Right lobe of liver (tissue), 6 donors: ENCODE data around the gene PTBP2. TPM values are rescaled to one million over a fixed set of nuclear protein-coding genes. Genes with fewer than 3 reads are reported as not detected.

Source experiments
- ATAC-seq, 4 donors: fragments of 200-7000 bp; cut with Tn5 transposase; one replicate each; pipeline ENCODE4 v1.9.1; 2020; ENCODE audit warnings: mild to moderate bottlenecking in 4 of 4, moderate library complexity in 4 of 4
- DNase-seq, 3 donors: peaks; one replicate each; pipeline ENCODE4 v3.0.0-alpha.2; 2020
- H3K27ac ChIP-seq, 3 donors: fragments of 200-600 bp; one replicate each; pipeline ENCODE4 v1.8.0; 2022
- H3K27me3 ChIP-seq, 2 donors: fragments of 200-600 bp; one replicate each; pipeline ENCODE4 v1.8.0; 2022
- H3K36me3 ChIP-seq, 4 donors: fragments of 200-600 bp; sonication (generic) in 1 of 4; one replicate each; pipeline versions ENCODE4 v1.5.1 to v1.8.0; 2017 to 2022; ENCODE audit warnings: control low read depth in 1 of 4
- H3K4me1 ChIP-seq, 4 donors: fragments of 200-600 bp; sonication (generic) in 1 of 4; one replicate each; pipeline versions ENCODE4 v1.5.1 to v1.8.0; 2017 to 2022; ENCODE audit warnings: control low read depth in 1 of 4
- H3K4me3 ChIP-seq, 3 donors: fragments of 200-600 bp; one replicate each; pipeline ENCODE4 v1.8.0; 2022
- H3K9me3 ChIP-seq, 4 donors: fragments of 200-600 bp; sonication (generic) in 1 of 4; one replicate each; pipeline versions ENCODE4 v1.5.1 to v1.8.0; 2017 to 2022; ENCODE audit warnings: control low read depth in 1 of 4
- POLR2A ChIP-seq: fragments of 450-650 bp; IDR thresholded peaks from one replicate; pipeline ENCODE4 v1.6.1; 2017; ENCODE audit warnings: antibody characterized with exemption, mild to moderate bottlenecking
- WGBS: methylation state at CpG from one replicate; pipeline ENCODE4 v1.1.6; 2018; ENCODE audit warnings: low coverage, low lambda C conversion rate; ENCODE audit not compliant: insufficient coverage; ENCODE audit errors: missing lambda C conversion rate; 5-methylcytosine and 5-hydroxymethylcytosine counted together
- intact Hi-C, 2 donors: fragments of 100-400 bp; cut with DNase I; formaldehyde crosslinking; loops; one replicate each; pipeline versions ENCODE4 v1.11.2 to v1.14.1; 2022
- long read RNA-seq: library from polyadenylated mRNA; unstranded; transcript quantifications from one replicate; pipeline ENCODE4 v2.0.0, GENCODE V29; 2019
- total RNA-seq, 6 experiments: library from RNA; depleted of rRNA in 2 of 6; stranded (reverse); fragments of >200 nt in 2 of 6; fragmentation: NEBNext Ultra II Directional in 3 of 6; extraction: Animal tissue kit (Norgen Biotek cat#: 25700) in 3 of 6; gene quantifications; one replicate each; pipeline versions ENCODE4 v1.1.0 to v1.2.4, GENCODE V29; 2016 to 2023
- TF ChIP-seq, protein P1 (sequence below), 4 donors: fragments of 200-600 bp in 3 of 4; fragments of 450-650 bp in 1 of 4; IDR thresholded peaks; one replicate each; pipeline versions ENCODE4 v1.5.1 to v1.8.0; 2016 to 2022; ENCODE audit warnings: antibody characterized with exemption in 4 of 4, mild to moderate bottlenecking in 2 of 4
- donor health status: DM: no; HTN: yes; CAD: no.
- donor health status: DM: no; HTN: no; CAD: no.
- donor health status: DM: no; HTN: no; CAD: no.
- donor health status: DM: no; HTN: yes; CAD: no.
- donor health status: DM: no; HTN: yes; CAD: no.

Gene PTBP2
- 10 to 100 TPM in 2 of 6 experiments, 1 to 10 TPM in 4; 3.6 to 20.1 (median 6.0) TPM for total RNA-seq
- long read RNA-seq, partial matches to known transcripts = 0 of 1 reads
- long read RNA-seq, other reads (novel, unspliced or antisense) = 1 of 1 reads

GRCh38 chr1:96721416-96722160 is at the start of gene PTBP2:
TSS of gene PTBP2 (plus strand) at chr1:96721784. CDS start at chr1:96721865, 81 bp downstream.
- DNase-seq (peak; percentile 80 to 87 (median 87)), ATAC-seq (peak; percentile 89 to 94 (median 93))
- H3K27me3 ChIP-seq = no peaks in the 10 kb centered on the region
- H3K4me1 ChIP-seq = peaks cover 0 to 14% (median 0%) of the 10 kb centered on the region in 4 donors
- TF ChIP-seq, protein P1, sequence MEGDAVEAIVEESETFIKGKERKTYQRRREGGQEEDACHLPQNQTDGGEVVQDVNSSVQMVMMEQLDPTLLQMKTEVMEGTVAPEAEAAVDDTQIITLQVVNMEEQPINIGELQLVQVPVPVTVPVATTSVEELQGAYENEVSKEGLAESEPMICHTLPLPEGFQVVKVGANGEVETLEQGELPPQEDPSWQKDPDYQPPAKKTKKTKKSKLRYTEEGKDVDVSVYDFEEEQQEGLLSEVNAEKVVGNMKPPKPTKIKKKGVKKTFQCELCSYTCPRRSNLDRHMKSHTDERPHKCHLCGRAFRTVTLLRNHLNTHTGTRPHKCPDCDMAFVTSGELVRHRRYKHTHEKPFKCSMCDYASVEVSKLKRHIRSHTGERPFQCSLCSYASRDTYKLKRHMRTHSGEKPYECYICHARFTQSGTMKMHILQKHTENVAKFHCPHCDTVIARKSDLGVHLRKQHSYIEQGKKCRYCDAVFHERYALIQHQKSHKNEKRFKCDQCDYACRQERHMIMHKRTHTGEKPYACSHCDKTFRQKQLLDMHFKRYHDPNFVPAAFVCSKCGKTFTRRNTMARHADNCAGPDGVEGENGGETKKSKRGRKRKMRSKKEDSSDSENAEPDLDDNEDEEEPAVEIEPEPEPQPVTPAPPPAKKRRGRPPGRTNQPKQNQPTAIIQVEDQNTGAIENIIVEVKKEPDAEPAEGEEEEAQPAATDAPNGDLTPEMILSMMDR (IDR thresholded peaks at IDR 0.05) = no peak
- TF ChIP-seq POLR2A = peak; percentile 22
- WGBS = 0% methylated on average over 24 of the region's 75 CpGs
- peak within 1 kb of the TSS; percentile 88 to 92 (median 91) for H3K27ac ChIP-seq
- H3K36me3 ChIP-seq = no peaks in the 10 kb centered on the region
- H3K9me3 ChIP-seq = no peaks in the 10 kb centered on the region
- H3K4me3 ChIP-seq = peak within 1 kb of the TSS; percentile 77 to 89 (median 87)
- intact Hi-C loops = no loop called here

DNA sequence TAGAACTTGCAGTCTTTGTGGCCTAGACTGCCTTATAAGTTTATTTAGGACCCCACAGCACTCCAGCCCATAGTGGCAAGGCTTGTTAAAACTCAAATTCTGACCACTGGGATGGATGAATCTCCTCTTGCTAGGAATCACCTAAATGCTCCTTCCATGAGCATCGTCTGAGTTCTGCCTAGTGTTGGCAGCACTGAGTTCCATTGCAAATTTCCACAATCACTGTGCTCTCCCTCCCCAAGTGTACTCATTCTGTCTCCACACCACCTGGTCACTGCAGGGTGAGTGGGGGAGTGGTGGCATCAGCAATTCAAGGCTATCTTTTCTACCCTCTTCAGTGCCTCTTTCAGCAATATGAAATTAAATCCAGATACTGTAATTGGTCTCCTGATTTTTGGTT is 46.7 kb upstream of the PTBP2 start:
- no peak for TF ChIP-seq POLR2A
- TF ChIP-seq, protein P1 (IDR thresholded peaks at IDR 0.05) = no peak
- Histone ChIP-seq H3K27me3 (no peaks in the 10 kb centered on the region), H3K27ac (no peak overlapping the region), H3K9me3 (no peaks in the 10 kb centered on the region), H3K4me3 (no peak overlapping the region), H3K4me1 (no peaks in the 10 kb centered on the region), H3K36me3 (no peaks in the 10 kb centered on the region)
- DNase-seq (no peak), ATAC-seq (no peak)
- intact Hi-C loops = no loop called here
- WGBS = no CpG with 5 or more reads among the region's 1 CpG

DNA sequence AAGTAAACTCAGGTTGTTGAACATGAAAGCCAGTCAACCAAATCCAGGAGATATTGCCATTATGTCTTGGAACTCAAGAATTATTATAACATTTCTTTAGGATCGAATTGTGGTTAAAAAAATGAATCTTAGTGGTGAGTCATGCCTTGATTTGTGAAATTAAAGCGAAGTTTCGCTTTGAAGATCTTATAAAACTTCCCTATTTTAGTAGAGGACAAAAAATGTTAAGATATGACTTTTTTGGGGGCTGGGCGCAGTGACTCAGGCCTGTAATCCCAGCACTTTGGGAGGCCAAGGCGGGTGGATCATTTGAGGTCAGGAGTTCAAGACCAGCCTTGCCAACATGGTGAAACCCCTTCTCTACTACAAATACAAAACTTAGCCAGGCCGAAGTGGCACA is 39.5 kb upstream of the PTBP2 start:
- no peaks in the 10 kb centered on the region for H3K36me3 ChIP-seq
- no peak overlapping the region for H3K27ac ChIP-seq
- TF ChIP-seq, protein P1 (IDR thresholded peaks at IDR 0.05) = no peak
- no peak for TF ChIP-seq POLR2A
- intact Hi-C loops = no loop called here
- H3K27me3 ChIP-seq = no peaks in the 10 kb centered on the region
- DNase-seq (no peak), ATAC-seq (no peak)
- no peaks in the 10 kb centered on the region for H3K9me3 ChIP-seq
- 71% methylated on average over 6 of the region's 6 CpGs for WGBS
- H3K4me3 ChIP-seq = no peak overlapping the region
- no peaks in the 10 kb centered on the region for H3K4me1 ChIP-seq

GRCh38 chr1:96683931-96684330 is 37.7 kb upstream of the PTBP2 start:
- Histone ChIP-seq H3K36me3 (no peaks in the 10 kb centered on the region), H3K27ac (no peak overlapping the region), H3K4me3 (no peak overlapping the region), H3K4me1 (no peaks in the 10 kb centered on the region), H3K9me3 (no peaks in the 10 kb centered on the region), H3K27me3 (no peaks in the 10 kb centered on the region)
- ATAC-seq (peak in 1 of 4 donors; percentile 17), DNase-seq (no peak)
- TF ChIP-seq POLR2A = no peak
- TF ChIP-seq, protein P1 (IDR thresholded peaks at IDR 0.05) = no peak
- WGBS = 61% methylated on average over 2 of the region's 2 CpGs
- intact Hi-C loops = no loop called here
